HepG2 (cell line): ENCODE measurements around the gene CELA2B. TPM values are rescaled to one million over a fixed set of nuclear protein-coding genes. Genes with fewer than 3 reads are reported as not detected.

Experiments used
- BHLHE40 ChIP-seq: IDR thresholded peaks from 2 replicates; pipeline ENCODE4 v1.6.1; 2011; ENCODE audit warnings: low read length, improper control_type of control experiment
- FOXP1 ChIP-seq, 2 experiments: fragments of 450-650 bp in 1 of 2; IDR thresholded peaks; 2 replicates each; pipeline ENCODE4 v1.6.1; 2017 to 2018; ENCODE audit warnings: antibody characterized with exemption in 1 of 2
- IRF2 ChIP-seq: IDR thresholded peaks from 2 replicates; pipeline ENCODE4 v1.6.1; 2018; ENCODE audit warnings: missing genetic modification reagents, missing compliant biosample characterization
- MAZ ChIP-seq, 2 experiments: sonication (generic) in 1 of 2; formaldehyde crosslinking in 1 of 2; IDR thresholded peaks; 2 replicates each; pipeline versions ENCODE4 v1.5.0 to v1.6.1; 2012 to 2020; ENCODE audit warnings: low read depth in 2 of 2, mild to moderate bottlenecking in 2 of 2, borderline replicate concordance in 1 of 2, improper control_type of control experiment in 1 of 2, low read length in 1 of 2, missing genetic modification reagents in 1 of 2, moderate library complexity in 1 of 2
- NR2F6 ChIP-seq, 2 experiments: IDR thresholded peaks; 2 replicates each; pipeline ENCODE4 v1.6.1; 2016; ENCODE audit warnings: antibody characterized with exemption in 1 of 2, mild to moderate bottlenecking in 1 of 2
- PAWR ChIP-seq: sonication (generic); formaldehyde crosslinking; IDR thresholded peaks from 2 replicates; pipeline ENCODE4 v1.4.0; 2020; ENCODE audit warnings: missing genetic modification reagents, mild to moderate bottlenecking, borderline replicate concordance
- ZBTB20 ChIP-seq: sonication (generic); formaldehyde crosslinking; IDR thresholded peaks from 2 replicates; pipeline ENCODE4 v1.8.1; 2023; ENCODE audit warnings: missing genetic modification reagents, low read depth, mild to moderate bottlenecking, borderline replicate concordance
- ZNF207 ChIP-seq: fragments of 450-650 bp; IDR thresholded peaks from 2 replicates; pipeline ENCODE4 v1.6.1; 2016; ENCODE audit warnings: antibody characterized with exemption, borderline replicate concordance
- ZNF543 ChIP-seq: sonication (generic); formaldehyde crosslinking; IDR thresholded peaks from 2 replicates; pipeline ENCODE4 v1.4.0; 2020; ENCODE audit warnings: mild to moderate bottlenecking, missing genetic modification reagents
- ZNF607 ChIP-seq: sonication (generic); formaldehyde crosslinking; IDR thresholded peaks from 2 replicates; pipeline ENCODE4 v1.5.1; 2020; ENCODE audit warnings: missing genetic modification reagents, mild to moderate bottlenecking, borderline replicate concordance
- polyA plus RNA-seq, 8 experiments: library from polyadenylated mRNA; depleted of rRNA in 3 of 8; stranded (reverse) in 7 of 8; unstranded in 1 of 8; fragments of >200 nt; fragmentation: Illumina TruSeq in 4 of 8; extraction: Trizol in 4 of 8; gene quantifications; 2 replicates each; pipeline versions ENCODE4 v1.2.1 to v1.2.3, GENCODE V29; 2011 to 2016; ENCODE audit warnings: low read depth in 4 of 8, missing spikeins in 1 of 8, mixed read lengths in 1 of 8; ENCODE audit not compliant: insufficient read depth in 1 of 8
- total RNA-seq, 5 experiments: library from RNA; depleted of rRNA; stranded (reverse); fragments of >200 nt; fragmentation: Illumina TruSeq; extraction: Trizol; gene quantifications; 2 replicates each; pipeline ENCODE4 v1.2.3, GENCODE V29; 2016; ENCODE audit warnings: low read depth in 1 of 5
- TF ChIP-seq, protein P1 (sequence below): sonication (generic); formaldehyde crosslinking; IDR thresholded peaks from 2 replicates; pipeline ENCODE4 v1.4.0; 2020; ENCODE audit warnings: mild to moderate bottlenecking, low read depth, missing genetic modification reagents
- TF ChIP-seq, protein P2 (sequence below): sonication (generic); formaldehyde crosslinking; IDR thresholded peaks from 2 replicates; pipeline ENCODE4 v1.9.0; 2021; ENCODE audit warnings: missing genetic modification reagents, borderline replicate concordance
- TF ChIP-seq, protein P3 (sequence below): sonication (generic); formaldehyde crosslinking; IDR thresholded peaks from 2 replicates; pipeline ENCODE4 v1.8.0; 2022; ENCODE audit warnings: missing genetic modification reagents, mild to moderate bottlenecking, inconsistent platforms, borderline replicate concordance
- TF ChIP-seq, protein P4 (sequence below): sonication (generic); formaldehyde crosslinking; conservative IDR thresholded peaks from 2 replicates; pipeline ENCODE4 v1.4.0; 2020; ENCODE audit warnings: missing genetic modification reagents
- TF ChIP-seq, protein P5 (sequence below): sonication (generic); formaldehyde crosslinking; IDR thresholded peaks from 2 replicates; pipeline ENCODE4 v1.4.0; 2020; ENCODE audit warnings: low read depth, mild to moderate bottlenecking, missing genetic modification reagents
- TF ChIP-seq, protein P6 (sequence below): sonication (generic); formaldehyde crosslinking; IDR thresholded peaks from 2 replicates; pipeline ENCODE4 v1.8.1; 2023; ENCODE audit warnings: mild to moderate bottlenecking, missing genetic modification reagents

CELA2B gene
- total and polyA plus RNA-seq, 2 of the 13 experiments (the other 11 are each of a cell fraction or from before 2014, with no cell fraction given) = not detected

DNA sequence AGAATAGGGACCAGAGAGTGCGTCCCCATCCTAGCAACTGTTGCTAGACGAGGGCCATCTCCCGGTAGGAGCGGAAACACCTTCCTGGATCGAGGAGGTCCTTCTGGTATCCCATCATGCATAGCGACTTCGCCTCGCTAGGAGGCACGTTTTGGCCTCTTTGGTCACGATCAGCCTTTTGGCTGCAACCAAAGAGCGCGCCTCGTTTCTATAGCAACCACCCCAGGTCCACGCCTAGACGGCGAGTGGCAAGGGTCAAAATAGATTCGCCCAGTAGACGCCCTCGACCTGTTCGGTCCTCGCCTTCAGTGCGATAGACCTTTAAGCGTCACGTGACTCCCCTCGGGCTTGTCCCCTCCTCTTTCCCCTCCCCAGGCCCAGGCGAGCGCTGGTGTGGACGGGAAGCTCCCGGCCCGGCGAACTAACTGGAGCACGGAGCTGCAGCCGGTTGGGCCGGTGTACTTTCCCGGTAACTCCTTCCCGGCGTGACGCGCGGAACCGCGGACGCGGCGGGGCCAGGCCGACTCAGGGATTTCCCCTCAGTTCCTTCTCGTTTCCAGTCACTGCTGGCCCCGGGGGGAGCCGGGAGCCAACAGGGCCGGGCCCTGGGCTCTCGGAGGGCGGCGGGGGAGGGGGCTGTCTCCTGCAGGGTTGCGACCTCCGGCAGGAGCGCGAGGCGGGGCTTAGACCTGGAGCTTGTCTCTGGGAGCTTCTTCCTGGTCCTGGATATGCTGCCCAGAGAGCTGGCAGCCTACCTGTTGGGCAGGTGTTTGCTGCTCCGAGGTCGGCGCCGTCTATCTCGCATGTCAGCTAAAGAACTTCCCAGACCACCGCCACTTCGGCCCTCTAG is 50.8 kb downstream of the CELA2B start, which contains the start of gene DNAJC16 (continued):
- TF ChIP-seq, protein P1, sequence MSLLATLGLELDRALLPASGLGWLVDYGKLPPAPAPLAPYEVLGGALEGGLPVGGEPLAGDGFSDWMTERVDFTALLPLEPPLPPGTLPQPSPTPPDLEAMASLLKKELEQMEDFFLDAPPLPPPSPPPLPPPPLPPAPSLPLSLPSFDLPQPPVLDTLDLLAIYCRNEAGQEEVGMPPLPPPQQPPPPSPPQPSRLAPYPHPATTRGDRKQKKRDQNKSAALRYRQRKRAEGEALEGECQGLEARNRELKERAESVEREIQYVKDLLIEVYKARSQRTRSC (CRISPR knock-in tag) = no peak
- TF ChIP-seq ZBTB20 (CRISPR knock-in tag) (peak; percentile 23; the same call in 1 of the 2 replicates), ZNF607 (peak; percentile 76; the same call in 1 of the 2 replicates), NR2F6 (IDR thresholded peaks at IDR 0.05) (peak; percentile 48; the same call in 1 of the 2 replicates), NR2F6 (CRISPR knock-in tag; IDR thresholded peaks at IDR 0.05) (peak; percentile 44; the same call in 1 of the 2 replicates), ZNF543 (CRISPR knock-in tag) (no peak; the same call in 1 of the 2 replicates), BHLHE40 (peak; percentile 97), ZNF207 (peak; percentile 91; the same call in 1 of the 2 replicates), MAZ (IDR thresholded peaks at IDR 0.05; ENCODE audit: borderline replicate concordance, low read depth, low read length) (peak; percentile 94), MAZ (CRISPR knock-in tag; IDR thresholded peaks at IDR 0.05; ENCODE audit: low read depth) (peak; percentile 96), FOXP1 (IDR thresholded peaks at IDR 0.05) (0 out of 2 replicates have a peak, but pooled peaks have one; percentile 15), FOXP1 (CRISPR knock-in tag; IDR thresholded peaks at IDR 0.05) (no peak), PAWR (CRISPR knock-in tag) (no peak), IRF2 (peak; percentile 96)
- TF ChIP-seq, protein P2, sequence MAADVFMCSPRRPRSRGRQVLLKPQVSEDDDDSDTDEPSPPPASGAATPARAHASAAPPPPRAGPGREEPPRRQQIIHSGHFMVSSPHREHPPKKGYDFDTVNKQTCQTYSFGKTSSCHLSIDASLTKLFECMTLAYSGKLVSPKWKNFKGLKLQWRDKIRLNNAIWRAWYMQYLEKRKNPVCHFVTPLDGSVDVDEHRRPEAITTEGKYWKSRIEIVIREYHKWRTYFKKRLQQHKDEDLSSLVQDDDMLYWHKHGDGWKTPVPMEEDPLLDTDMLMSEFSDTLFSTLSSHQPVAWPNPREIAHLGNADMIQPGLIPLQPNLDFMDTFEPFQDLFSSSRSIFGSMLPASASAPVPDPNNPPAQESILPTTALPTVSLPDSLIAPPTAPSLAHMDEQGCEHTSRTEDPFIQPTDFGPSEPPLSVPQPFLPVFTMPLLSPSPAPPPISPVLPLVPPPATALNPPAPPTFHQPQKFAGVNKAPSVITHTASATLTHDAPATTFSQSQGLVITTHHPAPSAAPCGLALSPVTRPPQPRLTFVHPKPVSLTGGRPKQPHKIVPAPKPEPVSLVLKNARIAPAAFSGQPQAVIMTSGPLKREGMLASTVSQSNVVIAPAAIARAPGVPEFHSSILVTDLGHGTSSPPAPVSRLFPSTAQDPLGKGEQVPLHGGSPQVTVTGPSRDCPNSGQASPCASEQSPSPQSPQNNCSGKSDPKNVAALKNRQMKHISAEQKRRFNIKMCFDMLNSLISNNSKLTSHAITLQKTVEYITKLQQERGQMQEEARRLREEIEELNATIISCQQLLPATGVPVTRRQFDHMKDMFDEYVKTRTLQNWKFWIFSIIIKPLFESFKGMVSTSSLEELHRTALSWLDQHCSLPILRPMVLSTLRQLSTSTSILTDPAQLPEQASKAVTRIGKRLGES (CRISPR knock-in tag) = no peak
- TF ChIP-seq, protein P3, sequence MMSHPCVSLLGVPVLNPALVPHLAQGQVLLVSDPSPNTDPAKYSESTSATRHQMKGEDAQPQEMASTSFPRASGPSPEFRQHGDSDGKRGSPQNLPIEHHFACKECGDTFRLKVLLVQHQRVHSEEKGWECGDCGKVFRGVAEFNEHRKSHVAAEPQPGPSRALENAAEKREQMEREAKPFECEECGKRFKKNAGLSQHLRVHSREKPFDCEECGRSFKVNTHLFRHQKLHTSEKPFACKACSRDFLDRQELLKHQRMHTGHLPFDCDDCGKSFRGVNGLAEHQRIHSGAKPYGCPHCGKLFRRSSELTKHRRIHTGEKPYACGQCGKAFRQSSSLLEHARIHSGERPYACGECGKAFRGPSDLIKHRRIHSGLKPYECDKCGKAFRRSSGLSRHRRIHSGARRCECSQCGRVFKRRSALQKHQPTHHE (CRISPR knock-in tag) = no peak
- TF ChIP-seq, protein P4, sequence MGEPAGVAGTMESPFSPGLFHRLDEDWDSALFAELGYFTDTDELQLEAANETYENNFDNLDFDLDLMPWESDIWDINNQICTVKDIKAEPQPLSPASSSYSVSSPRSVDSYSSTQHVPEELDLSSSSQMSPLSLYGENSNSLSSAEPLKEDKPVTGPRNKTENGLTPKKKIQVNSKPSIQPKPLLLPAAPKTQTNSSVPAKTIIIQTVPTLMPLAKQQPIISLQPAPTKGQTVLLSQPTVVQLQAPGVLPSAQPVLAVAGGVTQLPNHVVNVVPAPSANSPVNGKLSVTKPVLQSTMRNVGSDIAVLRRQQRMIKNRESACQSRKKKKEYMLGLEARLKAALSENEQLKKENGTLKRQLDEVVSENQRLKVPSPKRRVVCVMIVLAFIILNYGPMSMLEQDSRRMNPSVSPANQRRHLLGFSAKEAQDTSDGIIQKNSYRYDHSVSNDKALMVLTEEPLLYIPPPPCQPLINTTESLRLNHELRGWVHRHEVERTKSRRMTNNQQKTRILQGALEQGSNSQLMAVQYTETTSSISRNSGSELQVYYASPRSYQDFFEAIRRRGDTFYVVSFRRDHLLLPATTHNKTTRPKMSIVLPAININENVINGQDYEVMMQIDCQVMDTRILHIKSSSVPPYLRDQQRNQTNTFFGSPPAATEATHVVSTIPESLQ = no peak
- TF ChIP-seq, protein P5, sequence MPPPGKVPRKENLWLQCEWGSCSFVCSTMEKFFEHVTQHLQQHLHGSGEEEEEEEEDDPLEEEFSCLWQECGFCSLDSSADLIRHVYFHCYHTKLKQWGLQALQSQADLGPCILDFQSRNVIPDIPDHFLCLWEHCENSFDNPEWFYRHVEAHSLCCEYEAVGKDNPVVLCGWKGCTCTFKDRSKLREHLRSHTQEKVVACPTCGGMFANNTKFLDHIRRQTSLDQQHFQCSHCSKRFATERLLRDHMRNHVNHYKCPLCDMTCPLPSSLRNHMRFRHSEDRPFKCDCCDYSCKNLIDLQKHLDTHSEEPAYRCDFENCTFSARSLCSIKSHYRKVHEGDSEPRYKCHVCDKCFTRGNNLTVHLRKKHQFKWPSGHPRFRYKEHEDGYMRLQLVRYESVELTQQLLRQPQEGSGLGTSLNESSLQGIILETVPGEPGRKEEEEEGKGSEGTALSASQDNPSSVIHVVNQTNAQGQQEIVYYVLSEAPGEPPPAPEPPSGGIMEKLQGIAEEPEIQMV (CRISPR knock-in tag) = peak; percentile 79; the same call in 1 of the 2 replicates
- TF ChIP-seq, protein P6, sequence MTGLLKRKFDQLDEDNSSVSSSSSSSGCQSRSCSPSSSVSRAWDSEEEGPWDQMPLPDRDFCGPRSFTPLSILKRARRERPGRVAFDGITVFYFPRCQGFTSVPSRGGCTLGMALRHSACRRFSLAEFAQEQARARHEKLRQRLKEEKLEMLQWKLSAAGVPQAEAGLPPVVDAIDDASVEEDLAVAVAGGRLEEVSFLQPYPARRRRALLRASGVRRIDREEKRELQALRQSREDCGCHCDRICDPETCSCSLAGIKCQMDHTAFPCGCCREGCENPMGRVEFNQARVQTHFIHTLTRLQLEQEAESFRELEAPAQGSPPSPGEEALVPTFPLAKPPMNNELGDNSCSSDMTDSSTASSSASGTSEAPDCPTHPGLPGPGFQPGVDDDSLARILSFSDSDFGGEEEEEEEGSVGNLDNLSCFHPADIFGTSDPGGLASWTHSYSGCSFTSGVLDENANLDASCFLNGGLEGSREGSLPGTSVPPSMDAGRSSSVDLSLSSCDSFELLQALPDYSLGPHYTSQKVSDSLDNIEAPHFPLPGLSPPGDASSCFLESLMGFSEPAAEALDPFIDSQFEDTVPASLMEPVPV (CRISPR knock-in tag) = no peak; the same call in none of the 2 replicates
